ENCODE data around the gene ZMAT2. TPM values are rescaled to one million over a fixed set of nuclear protein-coding genes. Genes with fewer than 3 reads are reported as not detected.
"Not testable (repeated sequence)": the region's sequence is repeated elsewhere in the genome, so short reads cannot be mapped to it uniquely, and the experiment has no call there.

ZMAT2 gene, protein sequence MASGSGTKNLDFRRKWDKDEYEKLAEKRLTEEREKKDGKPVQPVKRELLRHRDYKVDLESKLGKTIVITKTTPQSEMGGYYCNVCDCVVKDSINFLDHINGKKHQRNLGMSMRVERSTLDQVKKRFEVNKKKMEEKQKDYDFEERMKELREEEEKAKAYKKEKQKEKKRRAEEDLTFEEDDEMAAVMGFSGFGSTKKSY
- total RNA-seq = 36.4 TPM
- long read RNA-seq, partial matches to known transcripts = 1 of 6 reads
- long read RNA-seq, other reads (novel, unspliced or antisense) = 1 of 6 reads

DNA sequence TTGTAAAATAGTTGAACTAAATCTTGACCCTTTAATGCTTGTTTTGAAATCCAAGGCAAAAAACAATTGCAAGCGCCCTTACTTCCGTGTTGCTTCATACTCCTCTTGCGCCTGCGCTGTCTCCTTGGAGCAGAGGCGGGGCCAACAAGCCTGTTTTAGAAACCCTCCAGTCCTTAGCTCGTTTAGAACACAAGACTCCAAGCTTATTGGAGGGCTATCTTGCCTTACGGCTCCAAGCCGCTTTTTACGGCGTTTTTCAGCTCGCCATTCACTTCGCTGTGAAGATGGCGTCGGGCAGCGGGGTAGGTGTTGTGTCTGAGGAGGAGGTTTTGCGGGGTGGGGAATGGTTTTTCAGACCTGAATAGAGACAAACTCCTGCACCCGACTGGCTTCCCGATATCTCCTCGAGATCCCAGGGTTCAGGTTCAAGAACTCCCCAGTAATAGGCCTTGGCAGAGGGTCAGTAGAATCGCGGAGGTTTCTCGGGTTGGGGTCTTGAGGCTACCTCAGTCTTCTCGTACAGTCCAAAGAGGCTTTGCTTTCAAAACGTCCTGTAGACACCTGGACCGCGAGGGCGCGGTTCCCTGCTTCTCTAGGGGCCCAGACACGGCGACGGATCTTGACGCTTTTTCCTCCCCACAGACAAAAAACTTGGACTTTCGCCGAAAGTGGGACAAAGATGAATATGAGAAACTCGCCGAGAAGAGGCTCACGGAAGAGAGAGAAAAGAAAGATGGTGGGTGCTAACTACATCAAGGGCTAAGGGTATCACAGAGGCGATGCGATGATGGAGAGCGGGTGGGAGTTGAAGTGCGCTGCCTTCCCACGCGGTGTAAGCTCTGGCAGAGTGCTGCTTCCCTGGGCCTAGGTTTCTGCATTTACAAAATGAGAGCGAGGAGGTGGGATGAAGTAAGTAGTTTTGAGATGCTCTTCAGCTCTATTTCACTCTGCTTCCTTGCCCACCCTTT, at the start of gene ZMAT2:
Gene ZMAT2, plus strand, starts transcription at position 271 of the 968 bp plus-strand sequence. Its CDS starts 14 bp downstream, at position 285.
- DNase-seq (ENCODE audit: low spot score) = peak; percentile 98
- intact Hi-C loops (cut with DNase I) = no loop called here

DNA sequence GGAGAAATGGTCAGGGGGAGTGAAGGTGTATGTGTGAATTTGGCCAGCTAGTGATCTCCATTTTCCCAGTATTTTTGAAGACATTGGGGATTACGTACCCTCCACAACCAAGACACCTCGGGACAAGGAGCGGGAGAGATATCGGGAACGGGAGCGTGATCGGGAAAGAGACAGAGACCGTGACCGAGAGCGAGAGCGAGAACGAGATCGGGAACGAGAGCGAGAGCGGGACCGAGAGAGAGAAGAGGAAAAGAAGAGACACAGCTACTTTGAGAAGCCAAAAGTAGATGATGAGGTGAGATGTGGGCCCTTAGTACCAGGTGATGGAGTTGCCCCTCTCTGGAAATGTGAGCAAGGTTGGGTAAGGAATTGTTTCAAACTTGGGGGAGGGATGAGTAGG, 41.4 kb upstream of the ZMAT2 start:
- intact Hi-C loops (cut with DNase I) = no loop called here
- no peak for DNase-seq (ENCODE audit: low spot score)

DNA sequence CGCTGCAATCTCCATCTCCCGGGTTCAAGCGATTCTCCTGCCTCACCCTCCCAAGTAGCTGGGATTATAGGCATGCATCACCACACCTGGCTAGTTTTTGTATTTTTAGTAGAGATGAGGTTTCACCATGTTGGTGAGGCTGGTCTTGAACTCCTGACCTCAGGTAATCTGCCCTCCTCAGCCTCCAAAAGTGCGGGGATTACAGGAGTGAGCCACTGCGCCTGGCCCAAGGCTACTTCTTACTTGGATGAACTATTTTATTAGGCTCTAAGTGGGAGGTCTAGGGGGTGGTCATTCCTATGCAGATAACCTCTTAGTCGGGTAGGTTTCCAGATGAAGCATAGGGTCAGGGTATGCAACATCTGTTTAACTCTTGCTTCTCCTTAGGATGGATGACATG, 39.9 kb upstream of the ZMAT2 start:
- intact Hi-C loops (cut with DNase I); DNase-seq (ENCODE audit: low spot score): not testable (repeated sequence)

DNA sequence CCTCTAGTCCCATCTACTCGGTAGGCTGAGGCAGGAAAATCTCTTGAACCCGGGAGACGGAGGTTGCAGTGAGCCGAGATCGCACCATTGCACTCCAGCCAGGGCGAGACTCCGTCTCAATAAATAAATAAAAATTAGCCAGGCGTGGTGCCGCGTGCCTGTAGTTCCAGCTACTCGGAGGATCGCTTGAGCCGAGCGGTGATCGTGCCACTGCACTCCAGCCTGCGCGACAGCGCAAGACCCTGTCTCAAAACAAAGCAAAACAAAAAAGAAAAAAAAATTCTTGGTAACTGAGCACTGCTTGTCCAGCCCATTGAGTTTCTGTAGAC, 36.3 kb upstream of the ZMAT2 start:
- DNase-seq (ENCODE audit: low spot score) = no peak
- intact Hi-C loops (cut with DNase I) = loop anchor here (1.0 to 2.0 kb wide), 2 partner anchors 17 to 27 kb away; partner anchors contain the start of genes HARS1, HARS2, IK and NDUFA2

DNA sequence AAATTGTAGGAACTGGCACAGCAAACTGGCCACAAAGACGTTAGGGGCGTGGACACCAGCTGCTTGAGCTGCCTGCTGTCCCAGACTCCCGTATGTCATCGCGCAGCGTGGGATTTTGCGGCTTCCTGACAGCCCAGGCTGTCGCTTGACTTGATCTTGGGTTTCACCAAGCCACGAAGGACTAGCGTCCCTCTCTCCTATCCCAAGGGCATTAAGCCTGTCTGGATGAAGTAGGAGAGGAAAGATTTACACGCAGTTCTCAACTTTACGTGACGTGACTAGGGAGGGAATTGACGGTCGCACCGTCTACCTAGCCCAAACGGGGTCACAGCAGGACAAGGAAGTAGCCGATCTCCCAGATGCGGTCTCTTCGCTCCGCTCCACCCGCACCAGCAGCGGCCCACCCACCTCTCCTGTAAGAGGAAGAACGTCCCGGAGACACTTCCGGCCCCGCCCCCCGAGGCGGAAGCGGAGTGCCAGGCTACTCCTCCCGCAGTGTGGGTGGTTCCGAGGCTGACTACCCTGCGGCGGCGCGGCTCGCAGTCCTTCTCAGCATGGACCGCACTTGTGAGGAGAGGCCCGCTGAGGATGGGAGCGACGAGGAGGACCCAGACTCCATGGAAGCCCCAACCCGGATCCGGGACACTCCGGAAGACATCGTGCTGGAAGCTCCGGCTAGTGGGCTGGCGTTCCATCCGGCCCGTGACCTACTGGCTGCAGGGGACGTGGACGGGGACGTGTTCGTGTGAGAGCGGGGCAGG, 35.7 kb upstream of the ZMAT2 start, which contains the start of gene WDR55:
Gene WDR55, plus strand, starts transcription at position 546 of the 761 bp plus-strand sequence. Its CDS starts 9 bp downstream, at position 555.
- intact Hi-C loops (cut with DNase I) = loop anchor here (1.0 to 2.0 kb wide), 2 partner anchors 18 to 27 kb away; partner anchors contain the start of genes HARS1, HARS2, IK and NDUFA2
- peak; percentile 99 for DNase-seq (ENCODE audit: low spot score)

DNA sequence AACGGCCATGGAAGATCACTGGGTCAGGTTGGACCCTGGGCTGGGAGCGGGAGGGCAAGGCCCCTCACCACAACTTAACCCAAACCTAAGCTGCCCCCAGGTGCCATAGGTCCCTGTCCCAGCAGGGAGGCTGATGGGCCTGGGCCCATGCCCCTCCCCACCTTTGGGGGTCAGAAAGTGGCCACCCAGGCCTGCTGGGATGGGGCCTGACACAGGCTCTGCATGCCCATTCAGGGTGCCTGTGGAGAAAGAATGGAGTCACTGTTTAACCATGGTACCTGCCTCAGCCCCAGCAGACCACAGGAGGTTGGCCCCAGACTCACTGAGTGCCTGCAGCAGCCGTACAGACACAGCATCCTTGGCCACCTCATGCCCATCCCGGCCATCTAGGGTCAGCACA, 29.2 kb upstream of the ZMAT2 start:
- intact Hi-C loops (cut with DNase I); DNase-seq (ENCODE audit: low spot score): not testable (repeated sequence)

DNA sequence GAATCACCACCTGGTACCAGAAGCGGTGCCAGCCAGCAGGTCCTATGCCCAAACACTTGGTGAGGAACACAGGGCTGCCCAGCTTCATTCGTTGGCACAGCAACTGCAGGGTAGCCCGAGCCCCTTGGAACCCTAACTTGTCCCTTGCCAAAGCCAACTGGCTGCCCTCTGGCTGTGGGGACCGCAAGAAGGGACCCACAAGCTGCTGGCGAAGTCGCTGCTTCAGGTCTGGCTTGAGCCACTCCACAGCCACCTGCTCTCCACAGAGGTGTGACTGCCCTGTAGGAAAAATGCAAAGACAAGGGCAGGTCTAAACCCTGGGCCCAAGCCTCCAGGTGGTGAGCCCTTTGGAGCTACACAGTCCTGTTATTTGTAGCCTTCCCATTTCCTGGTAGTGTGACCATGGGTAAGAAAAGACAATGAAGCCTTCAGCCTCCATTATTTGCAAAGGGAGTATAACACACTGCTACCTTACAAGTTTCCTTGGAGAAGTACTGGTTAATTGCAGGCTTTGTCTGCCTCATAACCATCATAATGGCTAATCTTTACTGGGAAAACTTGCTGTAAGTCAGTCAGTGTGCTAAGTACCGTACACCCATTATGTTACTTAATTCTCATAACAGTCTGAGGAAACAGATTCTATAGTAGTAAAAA, 28.6 kb upstream of the ZMAT2 start:
- DNase-seq (ENCODE audit: low spot score) = no peak
- intact Hi-C loops (cut with DNase I) = no loop called here

DNA sequence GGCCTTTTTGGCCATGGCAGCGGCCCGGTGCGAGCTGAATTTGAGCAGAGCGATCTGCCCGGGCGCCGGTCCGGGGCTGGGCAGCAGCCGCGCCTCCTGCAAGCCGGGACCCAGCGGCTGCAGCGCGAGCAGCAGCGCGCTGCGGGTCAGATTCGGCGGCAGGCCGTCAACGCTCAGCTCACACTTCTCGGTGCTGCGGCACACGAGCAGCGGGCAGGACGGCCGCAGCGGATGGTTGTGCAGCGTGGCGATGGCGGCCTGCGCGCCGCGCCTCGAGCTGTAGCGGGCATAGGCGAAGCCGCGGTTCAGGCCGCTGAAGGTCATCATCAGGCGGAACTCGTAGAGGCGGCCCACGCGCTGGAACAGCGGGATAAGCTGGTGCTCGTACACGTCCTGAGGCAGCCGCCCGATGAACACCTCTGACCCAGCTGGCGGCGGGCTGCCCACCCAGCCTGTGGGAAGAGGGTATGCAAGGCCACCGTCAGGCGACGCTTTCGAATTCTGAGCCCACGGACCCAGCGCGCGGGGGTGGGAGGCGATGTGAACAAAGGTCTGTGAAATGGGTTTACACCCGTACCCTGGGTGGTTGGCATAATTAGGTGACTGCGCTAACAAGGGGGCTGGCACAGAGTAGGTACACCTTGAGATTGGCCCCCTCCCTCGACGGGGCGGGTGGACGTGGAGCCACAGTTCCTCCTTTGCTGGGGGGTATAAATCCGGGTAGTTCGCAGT, 27.6 kb upstream of the ZMAT2 start:
- DNase-seq (ENCODE audit: low spot score) = no peak
- intact Hi-C loops (cut with DNase I) = no loop called here

DNA sequence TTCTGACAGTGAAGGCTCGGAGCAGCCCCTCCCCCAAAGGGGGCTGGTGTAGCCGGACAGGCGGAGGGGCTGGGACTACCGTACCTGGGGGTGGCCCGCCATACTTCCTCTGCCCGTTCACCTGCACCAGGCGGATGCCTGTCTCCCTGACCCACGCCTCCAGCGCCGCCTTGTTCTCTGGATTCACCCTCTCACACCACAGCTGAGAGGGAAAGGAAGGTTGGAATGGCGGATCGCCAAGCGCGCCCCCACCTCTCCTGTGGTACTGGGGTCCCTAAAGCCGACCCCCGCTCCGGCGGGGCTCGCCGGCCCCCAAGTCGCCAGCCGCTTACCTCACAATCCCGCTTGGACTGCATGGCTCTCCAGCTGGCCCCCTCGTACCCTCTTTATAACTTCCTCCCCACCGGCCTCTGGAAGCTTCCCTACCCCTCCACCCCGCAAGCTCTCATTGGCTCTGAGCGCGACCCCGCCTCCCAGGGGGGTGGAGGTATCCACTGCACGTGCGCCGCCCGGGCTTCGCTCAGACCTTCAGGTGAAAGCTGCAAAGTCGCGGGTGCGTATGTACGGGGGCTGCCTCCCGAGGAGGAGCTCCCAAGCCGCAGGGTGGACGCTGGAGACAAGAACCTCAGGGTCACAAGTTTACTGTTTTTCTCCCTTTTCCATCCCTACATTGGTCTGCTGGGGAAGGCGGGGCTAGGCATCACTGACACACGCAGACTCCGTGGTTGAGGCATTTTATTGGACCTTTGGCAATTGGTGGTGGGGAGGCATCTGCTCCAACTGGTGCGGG, 26.9 kb upstream of the ZMAT2 start, which contains the start of gene DND1:
Gene DND1, minus strand, starts transcription at position 390 of the 790 bp plus-strand sequence. Its CDS starts 34 bp downstream, at position 356.
- DNase-seq (ENCODE audit: low spot score) = no peak
- intact Hi-C loops (cut with DNase I) = no loop called here

DNA sequence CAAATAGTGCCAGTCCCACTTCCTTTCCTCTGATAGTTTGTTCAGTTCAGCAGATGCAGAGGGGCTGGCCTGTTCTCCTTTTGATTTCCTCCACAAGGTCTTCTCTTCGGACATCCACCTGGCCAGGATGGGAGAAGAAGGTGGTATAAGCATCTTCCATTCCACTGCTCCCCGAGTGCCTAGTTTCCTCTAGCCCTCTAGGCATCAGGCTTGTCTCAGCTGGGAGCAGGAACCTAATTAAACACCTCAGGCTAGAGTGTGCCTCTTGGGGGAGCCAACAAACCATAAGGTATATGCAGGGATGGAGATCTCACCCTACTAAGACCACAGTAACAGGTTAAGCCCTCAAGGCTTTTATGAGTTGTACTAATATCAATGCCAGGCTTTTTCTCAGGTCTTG, 26.0 kb upstream of the ZMAT2 start:
- intact Hi-C loops (cut with DNase I) = no loop called here
- no peak for DNase-seq (ENCODE audit: low spot score)

DNA sequence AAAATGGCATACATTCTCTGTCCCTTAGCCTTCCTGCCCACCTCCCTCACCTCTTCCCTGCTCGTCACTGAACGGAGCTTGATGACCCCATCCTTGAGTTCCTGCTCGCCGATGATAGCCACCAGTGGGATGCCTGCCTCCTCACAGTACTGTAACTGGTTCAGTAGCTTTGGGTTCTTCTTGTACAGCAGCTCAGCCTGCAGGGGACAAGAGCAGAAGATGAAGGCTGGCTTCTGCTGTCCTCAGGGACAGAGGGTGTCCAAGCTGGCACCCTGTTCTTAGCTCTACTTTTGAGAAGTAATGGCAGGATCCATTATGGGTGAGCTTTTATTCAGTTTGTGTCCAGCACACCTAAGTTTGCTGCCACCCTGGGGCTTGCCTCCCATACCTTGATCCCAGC, 25.6 kb upstream of the ZMAT2 start:
- intact Hi-C loops (cut with DNase I) = no loop called here

DNA sequence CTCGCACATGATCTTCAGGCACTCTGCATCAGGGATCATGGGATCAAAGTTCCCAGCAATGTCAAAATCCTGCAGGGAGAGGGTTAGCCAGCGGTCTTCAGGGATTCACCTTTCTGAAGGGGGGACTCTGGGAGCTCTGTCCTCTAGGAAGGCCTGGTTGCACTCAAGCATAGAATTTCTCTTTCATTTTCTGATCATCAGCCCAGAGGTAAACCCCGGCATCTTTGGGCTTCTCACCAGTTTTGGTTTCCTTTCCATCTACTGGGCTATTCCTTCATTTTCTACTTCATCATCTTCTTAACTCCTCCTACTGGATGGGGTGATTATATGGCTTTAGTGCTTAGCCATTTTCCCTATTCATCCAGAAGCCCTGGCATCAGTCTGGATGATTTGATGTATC, 22.3 kb upstream of the ZMAT2 start:
- DNase-seq (ENCODE audit: low spot score) = no peak
- intact Hi-C loops (cut with DNase I) = no loop called here

More for the DNA sequence above, 25.6 kb upstream of the ZMAT2 start:
- no peak for DNase-seq (ENCODE audit: low spot score)

DNA sequence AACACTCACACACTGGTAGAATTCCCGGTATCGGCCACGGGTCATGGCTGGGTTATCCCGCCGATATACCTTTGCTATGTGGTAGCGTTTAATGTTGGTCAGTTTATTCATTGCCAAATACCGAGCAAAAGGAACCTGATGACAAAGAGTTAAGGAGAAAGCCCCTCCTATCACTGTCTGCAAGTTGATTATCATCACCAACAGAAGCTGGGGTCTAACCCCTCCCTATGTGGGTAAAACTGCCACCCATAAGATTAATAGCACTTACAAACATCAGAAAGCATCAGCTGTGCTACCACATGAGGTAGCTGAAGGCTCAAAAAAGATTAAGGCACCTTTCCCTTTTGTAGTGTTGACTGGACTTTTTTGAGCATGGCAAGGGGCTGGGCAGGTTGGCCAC, 21.3 kb upstream of the ZMAT2 start:
- intact Hi-C loops (cut with DNase I) = no loop called here

DNA sequence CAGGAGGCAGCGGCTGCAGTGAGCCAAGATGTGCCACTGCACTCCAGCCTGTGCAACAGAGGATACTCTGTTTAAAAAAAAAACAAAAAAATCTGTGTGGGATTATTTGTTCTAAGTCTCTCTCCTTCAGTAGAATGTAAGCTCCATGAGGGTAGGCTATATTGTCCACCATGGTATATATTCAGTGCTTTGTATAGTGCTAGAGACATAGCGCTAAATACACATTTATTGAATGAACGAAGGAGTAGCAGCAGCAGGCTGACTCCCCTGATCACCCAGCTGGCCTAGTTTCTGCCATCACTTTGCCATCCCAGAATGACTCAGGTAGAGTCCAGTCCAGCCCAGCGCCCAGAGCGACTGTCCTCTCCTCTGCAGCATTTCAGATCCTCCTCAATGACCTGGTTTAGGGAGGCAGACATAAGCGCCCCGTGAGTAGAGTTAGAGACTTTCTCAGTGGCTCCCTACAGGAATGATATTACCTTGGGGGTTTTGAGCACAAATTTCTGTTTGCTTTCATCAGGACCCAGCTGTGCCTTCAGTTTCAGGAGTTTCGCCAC, 9.8 kb upstream of the ZMAT2 start:
- intact Hi-C loops (cut with DNase I) = loop anchor here (2.0 kb wide), 2 partner anchors 44 to 126 kb away; partner anchors contain the start of genes APBB3, IK, NDUFA2 and SLC35A4
- DNase-seq (ENCODE audit: low spot score) = no peak

More for the DNA sequence above, 21.3 kb upstream of the ZMAT2 start:
- DNase-seq (ENCODE audit: low spot score) = no peak

DNA sequence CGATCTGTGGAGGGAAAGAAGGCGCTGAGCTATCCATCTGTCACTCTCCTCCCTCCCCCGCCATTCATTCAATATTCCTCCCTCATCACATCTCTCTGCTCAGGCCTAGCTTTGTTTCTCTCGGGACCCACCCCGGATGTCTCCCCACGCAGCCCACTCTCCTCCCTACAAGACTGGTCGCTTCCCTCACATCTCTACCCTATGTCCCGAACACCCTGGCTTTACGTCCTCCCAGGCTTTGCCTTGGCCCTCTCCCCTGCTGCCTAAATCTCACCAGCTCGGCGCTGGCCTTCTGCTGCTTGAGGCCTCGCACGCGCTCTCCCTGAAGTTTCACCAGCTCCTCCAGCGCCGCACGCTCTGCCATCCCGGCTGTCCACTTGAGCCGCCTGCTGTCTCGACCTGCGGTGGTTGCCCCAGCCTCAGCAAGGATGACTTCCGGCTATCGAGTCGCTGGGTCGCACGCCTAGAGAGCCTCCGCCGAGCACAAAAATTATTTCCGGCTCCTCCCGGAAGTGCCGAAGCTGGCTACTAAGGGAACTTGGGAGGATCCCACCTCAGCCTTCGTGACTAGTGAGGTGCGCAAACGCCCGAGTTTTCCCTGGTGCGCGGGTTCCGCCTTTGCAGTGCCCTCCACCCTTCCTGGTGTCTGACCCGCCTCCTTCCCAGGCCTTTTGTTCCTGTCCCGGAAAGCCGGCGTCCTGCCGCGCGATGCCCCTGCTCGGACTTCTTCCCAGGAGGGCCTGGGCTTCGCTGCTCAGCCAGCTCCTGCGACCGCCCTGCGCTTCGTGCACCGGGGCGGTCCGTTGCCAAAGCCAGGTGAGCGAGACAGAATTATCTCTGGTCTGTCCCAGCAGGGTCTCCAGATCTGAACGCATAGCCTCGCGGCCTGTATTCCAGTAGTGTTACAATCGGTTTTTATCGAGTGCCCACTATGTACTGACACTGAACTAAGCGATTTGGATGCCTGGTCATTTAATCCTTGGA, 9.0 kb upstream of the ZMAT2 start, which contains the start of the genes HARS1 and HARS2:
Gene HARS1, minus strand, starts transcription at position 430 of the 984 bp plus-strand sequence. Its CDS starts 66 bp downstream, at position 364.
Gene HARS2, plus strand, starts transcription at position 515 of the 984 bp plus-strand sequence. Its CDS starts 194 bp downstream, at position 709.
- DNase-seq (ENCODE audit: low spot score) = peak; percentile 96
- intact Hi-C loops (cut with DNase I) = loop anchor here (1.0 to 2.0 kb wide), 3 partner anchors 27 to 126 kb away; partner anchors contain the start of genes APBB3, IK, NDUFA2 and SLC35A4

DNA sequence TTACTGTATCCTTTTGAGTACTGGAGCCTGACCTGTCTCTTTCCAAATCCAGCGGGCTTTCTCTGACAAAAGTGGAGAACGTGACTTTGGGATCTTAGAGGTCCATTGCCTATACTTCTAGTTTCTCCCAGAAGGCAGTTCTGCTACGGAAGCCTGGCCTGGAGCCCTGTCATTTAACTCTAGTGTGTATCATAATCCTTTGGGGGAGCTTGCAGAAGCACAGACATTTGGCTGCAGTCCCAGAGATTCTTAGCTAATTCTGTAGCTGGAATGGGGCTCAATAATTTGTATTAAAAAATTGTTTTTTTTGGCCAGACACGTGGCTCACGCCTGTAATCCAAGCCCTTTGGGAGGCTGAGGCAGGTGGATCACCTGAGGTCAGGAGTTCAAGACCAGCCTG, 6.0 kb upstream of the ZMAT2 start:
- intact Hi-C loops (cut with DNase I) = no loop called here
- DNase-seq (ENCODE audit: low spot score) = no peak
